Endothelial cell of umbilical vein (primary cell): ENCODE data around the gene PLG. TPM values are rescaled to one million over a fixed set of nuclear protein-coding genes. Genes with fewer than 3 reads are reported as not detected.
"Not testable (repeated sequence)": the region's sequence is repeated elsewhere in the genome, so short reads cannot be mapped to it uniquely, and the experiment has no call there.

Experiments used
- BruUV-seq: library from RNA; stranded (reverse); fragments of 400-500 nt; replicated peaks from 2 replicates; lab custom pipeline; 2021; lab: Mats Ljungman, UMichigan
- CTCF ChIA-PET: fragments of 300-600, 350-600 bp; sonication (Branson Sonifier 250); formaldehyde crosslinking; loops from one replicate; lab custom pipeline; 2021; ENCODE audit warnings: antibody characterized with exemption, inconsistent platforms; lab: Charles Lee
- POLR2A ChIA-PET: fragments of 300-600, 350-600 bp; sonication (Branson Sonifier 250); formaldehyde crosslinking; loops from one replicate; lab custom pipeline; 2021; ENCODE audit warnings: antibody characterized with exemption, inconsistent platforms; lab: Charles Lee
- DNase-seq: peaks from one replicate; pipeline ENCODE4 v3.0.0-alpha.2; 2011; ENCODE audit warnings: low read depth, low spot score
- FAIRE-seq: peaks from 2 replicates; lab custom pipeline; 2011; peaks lifted over from hg19 to GRCh38; lab: Jason Lieb, UNC
- H2AFZ ChIP-seq: 2 replicates; pipeline ENCODE4 v1.6.0; 2012; ENCODE audit warnings: low read depth, low read length, control low read depth, inconsistent platforms
- H3K27ac ChIP-seq: 2 replicates; pipeline ENCODE4 v1.5.1; 2011; ENCODE audit warnings: low read depth, mild to moderate bottlenecking, control low read depth, low read length, moderate library complexity; ENCODE audit not compliant: insufficient read depth
- H3K27me3 ChIP-seq, 2 experiments: 2 replicates each; pipeline versions ENCODE4 v1.6.0 to v1.6.1; 2011; ENCODE audit warnings: low read length in 2 of 2, mixed read lengths in 1 of 2; ENCODE audit not compliant: control insufficient read depth in 2 of 2, insufficient read depth in 2 of 2
- H3K36me3 ChIP-seq, 2 experiments: 2 replicates in 1 of 2; 3 replicates in 1 of 2; pipeline ENCODE4 v1.5.1; 2011; ENCODE audit warnings: low read length in 2 of 2, mild to moderate bottlenecking in 1 of 2, moderate library complexity in 1 of 2; ENCODE audit not compliant: control insufficient read depth in 2 of 2, insufficient read depth in 2 of 2; ENCODE audit errors: extremely low read depth in 1 of 2
- H3K4me1 ChIP-seq: 3 replicates; pipeline ENCODE4 v1.5.1; 2011; ENCODE audit warnings: mild to moderate bottlenecking, low read length; ENCODE audit not compliant: control insufficient read depth, insufficient read depth; ENCODE audit errors: extremely low read depth
- H3K4me2 ChIP-seq: 2 replicates; pipeline ENCODE4 v1.6.1; 2011; ENCODE audit warnings: low read length, control low read depth, mixed read lengths; ENCODE audit not compliant: insufficient read depth
- H3K4me3 ChIP-seq, 3 experiments: fragments of 200-600 bp in 1 of 3; sonication (generic), shearing (Covaris generic) in 1 of 3; replicated peaks in 1 of 3; 2 replicates each; pipeline ENCODE4 v1.5.1; 2011 to 2016; ENCODE audit warnings: control low read depth in 3 of 3, low read length in 3 of 3, mild to moderate bottlenecking in 2 of 3, inconsistent platforms in 1 of 3, low read depth in 1 of 3, moderate library complexity in 1 of 3; ENCODE audit not compliant: insufficient read depth in 1 of 3
- H3K79me2 ChIP-seq: 2 replicates; pipeline ENCODE4 v1.6.0; 2012; ENCODE audit warnings: low read length, inconsistent platforms; ENCODE audit not compliant: control insufficient read depth, insufficient read depth
- H3K9ac ChIP-seq: replicated peaks from 2 replicates; pipeline ENCODE3; 2011; ENCODE audit warnings: low read length, control low read depth; ENCODE audit not compliant: insufficient read depth; ENCODE audit errors: extremely low read depth
- H3K9me1 ChIP-seq: replicated peaks from 3 replicates; pipeline ENCODE4 v1.6.0; 2011; ENCODE audit warnings: mild to moderate bottlenecking, low read length; ENCODE audit not compliant: control insufficient read depth, insufficient read depth; ENCODE audit errors: extremely low read depth
- H3K9me3 ChIP-seq: replicated peaks from 2 replicates; pipeline ENCODE4 v1.5.1; 2012; ENCODE audit warnings: low read length, inconsistent platforms; ENCODE audit not compliant: control insufficient read depth, insufficient read depth
- H4K20me1 ChIP-seq: replicated peaks from 2 replicates; pipeline ENCODE3; 2011; ENCODE audit warnings: mild to moderate bottlenecking, low read length; ENCODE audit not compliant: control insufficient read depth, insufficient read depth; ENCODE audit errors: extremely low read depth
- EZH2 ChIP-seq: IDR thresholded peaks from 2 replicates; pipeline ENCODE4 v1.6.1; 2012; ENCODE audit warnings: borderline replicate concordance, low read depth, mild to moderate bottlenecking, moderate library complexity, low read length, inconsistent platforms; ENCODE audit not compliant: severe bottlenecking
- JUN ChIP-seq: IDR thresholded peaks from 2 replicates; pipeline ENCODE4 v1.6.1; 2011; ENCODE audit warnings: borderline replicate concordance, low read depth; ENCODE audit not compliant: insufficient read length, insufficient read depth
- POLR2A ChIP-seq: IDR thresholded peaks from 2 replicates; pipeline ENCODE4 v1.6.1; 2012; ENCODE audit warnings: low read depth, mild to moderate bottlenecking, control low read depth, low read length
- dilution Hi-C: fragments of 300-500 bp; cut with MboI; formaldehyde crosslinking; loops from one replicate; pipeline ENCODE4 v1.15.0; 2019; ENCODE audit warnings: low sequenced_read_pairs; ENCODE audit not compliant: extremely low pct_ligation_motif_present
- intact Hi-C: fragments of 100-400 bp; cut with micrococcal nuclease; formaldehyde crosslinking; loops from one replicate; pipeline ENCODE4 v1.10.0; 2022
- polyA plus RNA-seq, 4 experiments: library from polyadenylated mRNA; depleted of rRNA in 3 of 4; stranded (reverse) in 3 of 4; unstranded in 1 of 4; fragments of >200 nt; gene quantifications; 2 replicates each; pipeline versions ENCODE4 v1.2.1 to v1.2.3, GENCODE V29; 2011 to 2012; ENCODE audit warnings: missing spikeins in 1 of 4
- total RNA-seq: library from RNA; stranded (reverse); gene quantifications from 2 replicates; pipeline ENCODE4 v1.2.3, GENCODE V29; 2021
- TF ChIP-seq, protein P1 (sequence below), 2 donors: IDR thresholded peaks; 1 replicate in 1 of 2; 2 replicates in 1 of 2; pipeline ENCODE4 v1.5.1; 2011; ENCODE audit warnings: low read length in 2 of 2, mild to moderate bottlenecking in 2 of 2, moderate library complexity in 2 of 2, control low read depth in 1 of 2, inconsistent platforms in 1 of 2, low read depth in 1 of 2; ENCODE audit not compliant: insufficient read depth in 1 of 2; ENCODE audit errors: extremely low read depth in 1 of 2

PLG gene
- total and polyA plus RNA-seq, 2 donors (not counting 3 experiments of a cell fraction or from before 2014, with no cell fraction given): not detected

DNA sequence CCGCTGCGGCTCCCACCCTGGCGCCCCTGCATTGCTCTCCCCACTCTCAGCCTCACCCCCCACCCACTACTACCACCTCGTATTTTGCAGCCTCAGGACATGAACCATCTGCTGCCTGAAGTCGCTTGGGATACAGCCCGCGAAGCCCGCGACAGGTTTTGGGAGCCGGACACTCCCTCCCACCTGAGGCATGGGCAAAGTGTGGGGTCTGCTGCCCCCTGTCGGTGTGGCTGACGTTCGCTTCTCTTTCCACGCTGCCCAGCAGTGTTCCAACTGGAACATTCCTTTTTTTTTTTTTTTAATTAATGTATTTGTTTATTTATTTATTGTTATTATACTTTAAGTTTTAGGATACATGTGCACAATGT, 22.7 kb upstream of the PLG start:
- no TSS peak for BruUV-seq
- Histone ChIP-seq H2AFZ (no peak overlapping the region), H3K4me1 (no peaks in the 10 kb centered on the region), H3K79me2 (no peaks in the 10 kb centered on the region), H3K4me3 (no peak overlapping the region), H3K27me3 (no peaks in the 10 kb centered on the region), H3K4me2 (no peak overlapping the region), H3K9me3 (no peaks in the 10 kb centered on the region), H3K36me3 (no peaks in the 10 kb centered on the region), H3K27ac (no peak overlapping the region), H3K9ac (no peak overlapping the region), H3K9me1 (no peaks in the 10 kb centered on the region), H4K20me1 (no peaks in the 10 kb centered on the region)
- no peak for DNase-seq
- intact Hi-C loops: no loop called here
- TF ChIP-seq EZH2 (no peak), POLR2A (no peak), JUN (no peak)
- TF ChIP-seq, protein P1, sequence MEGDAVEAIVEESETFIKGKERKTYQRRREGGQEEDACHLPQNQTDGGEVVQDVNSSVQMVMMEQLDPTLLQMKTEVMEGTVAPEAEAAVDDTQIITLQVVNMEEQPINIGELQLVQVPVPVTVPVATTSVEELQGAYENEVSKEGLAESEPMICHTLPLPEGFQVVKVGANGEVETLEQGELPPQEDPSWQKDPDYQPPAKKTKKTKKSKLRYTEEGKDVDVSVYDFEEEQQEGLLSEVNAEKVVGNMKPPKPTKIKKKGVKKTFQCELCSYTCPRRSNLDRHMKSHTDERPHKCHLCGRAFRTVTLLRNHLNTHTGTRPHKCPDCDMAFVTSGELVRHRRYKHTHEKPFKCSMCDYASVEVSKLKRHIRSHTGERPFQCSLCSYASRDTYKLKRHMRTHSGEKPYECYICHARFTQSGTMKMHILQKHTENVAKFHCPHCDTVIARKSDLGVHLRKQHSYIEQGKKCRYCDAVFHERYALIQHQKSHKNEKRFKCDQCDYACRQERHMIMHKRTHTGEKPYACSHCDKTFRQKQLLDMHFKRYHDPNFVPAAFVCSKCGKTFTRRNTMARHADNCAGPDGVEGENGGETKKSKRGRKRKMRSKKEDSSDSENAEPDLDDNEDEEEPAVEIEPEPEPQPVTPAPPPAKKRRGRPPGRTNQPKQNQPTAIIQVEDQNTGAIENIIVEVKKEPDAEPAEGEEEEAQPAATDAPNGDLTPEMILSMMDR (IDR thresholded peaks at IDR 0.05; ENCODE audit: extremely low read depth in 1 of 2, insufficient read depth in 1 of 2, low read depth in 1 of 2, low read length in 2 of 2): no peak
- dilution Hi-C loops: no loop called here
- ChIA-PET CTCF (no interaction called here), POLR2A (no interaction called here)
- FAIRE-seq: no peak

DNA sequence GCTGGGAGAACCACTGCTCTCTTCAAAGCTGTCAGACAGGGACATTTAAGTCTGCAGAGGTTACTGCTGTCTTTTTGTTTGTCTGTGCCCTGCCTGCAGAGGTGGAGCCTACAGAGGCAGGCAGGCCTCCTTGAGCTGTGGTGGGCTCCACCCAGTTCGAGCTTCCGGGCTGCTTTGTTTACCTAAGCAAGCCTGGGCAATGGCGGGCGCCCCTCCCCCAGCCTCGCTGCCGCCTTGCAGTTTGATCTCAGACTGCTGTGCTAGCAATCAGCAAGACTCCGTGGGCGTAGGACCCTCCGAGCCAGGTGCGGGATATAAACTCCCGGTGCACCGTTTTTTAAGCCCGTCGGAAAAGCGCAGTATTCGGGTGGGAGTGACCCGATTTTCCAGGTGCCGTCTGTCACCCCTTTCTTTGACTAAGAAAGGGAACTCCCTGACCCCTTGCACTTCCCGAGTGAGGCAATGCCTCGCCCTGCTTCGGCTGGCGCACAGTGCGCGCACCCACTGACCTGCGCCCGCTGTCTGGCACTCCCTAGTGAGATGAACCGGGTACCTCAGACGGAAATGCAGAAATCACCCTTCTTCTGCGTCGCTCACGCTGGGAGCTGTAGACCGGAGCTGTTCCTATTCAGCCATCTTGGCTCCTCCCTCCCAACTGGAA, 16.8 kb upstream of the PLG start:
- H3K79me2 ChIP-seq, BruUV-seq, H3K9ac ChIP-seq, dilution Hi-C loops, CTCF ChIA-PET, H3K27me3 ChIP-seq, intact Hi-C loops, H3K4me1 ChIP-seq, H3K27ac ChIP-seq, DNase-seq, POLR2A ChIA-PET, H4K20me1 ChIP-seq, H3K9me3 ChIP-seq, H3K36me3 ChIP-seq, H3K4me2 ChIP-seq, H3K4me3 ChIP-seq, H3K9me1 ChIP-seq, FAIRE-seq, H2AFZ ChIP-seq: not testable (repeated sequence)
